ENCODE data around the gene TMUB1.

GRCh38 chr7:151045262-151045661, 38.0 kb downstream of the TMUB1 start:
- no peak for TF ChIP-seq POLR2A (IDR thresholded peaks at IDR 0.05)
- no peak for TF ChIP-seq CTCF (IDR thresholded peaks at IDR 0.05)

Measured in lower leg skin (tissue), 3 donors.